ENCODE data around the gene MYT1.

GRCh38 chr20:64189986-64190385, 25.7 kb downstream of the MYT1 start:
- TF ChIP-seq ZFX (IDR thresholded peaks at IDR 0.05): no peak
- TF ChIP-seq, protein P1, sequence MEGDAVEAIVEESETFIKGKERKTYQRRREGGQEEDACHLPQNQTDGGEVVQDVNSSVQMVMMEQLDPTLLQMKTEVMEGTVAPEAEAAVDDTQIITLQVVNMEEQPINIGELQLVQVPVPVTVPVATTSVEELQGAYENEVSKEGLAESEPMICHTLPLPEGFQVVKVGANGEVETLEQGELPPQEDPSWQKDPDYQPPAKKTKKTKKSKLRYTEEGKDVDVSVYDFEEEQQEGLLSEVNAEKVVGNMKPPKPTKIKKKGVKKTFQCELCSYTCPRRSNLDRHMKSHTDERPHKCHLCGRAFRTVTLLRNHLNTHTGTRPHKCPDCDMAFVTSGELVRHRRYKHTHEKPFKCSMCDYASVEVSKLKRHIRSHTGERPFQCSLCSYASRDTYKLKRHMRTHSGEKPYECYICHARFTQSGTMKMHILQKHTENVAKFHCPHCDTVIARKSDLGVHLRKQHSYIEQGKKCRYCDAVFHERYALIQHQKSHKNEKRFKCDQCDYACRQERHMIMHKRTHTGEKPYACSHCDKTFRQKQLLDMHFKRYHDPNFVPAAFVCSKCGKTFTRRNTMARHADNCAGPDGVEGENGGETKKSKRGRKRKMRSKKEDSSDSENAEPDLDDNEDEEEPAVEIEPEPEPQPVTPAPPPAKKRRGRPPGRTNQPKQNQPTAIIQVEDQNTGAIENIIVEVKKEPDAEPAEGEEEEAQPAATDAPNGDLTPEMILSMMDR (conservative IDR thresholded peaks at IDR 0.05): no peak
